ENCODE measurements around the gene KLC4.

Gene KLC4

DNA sequence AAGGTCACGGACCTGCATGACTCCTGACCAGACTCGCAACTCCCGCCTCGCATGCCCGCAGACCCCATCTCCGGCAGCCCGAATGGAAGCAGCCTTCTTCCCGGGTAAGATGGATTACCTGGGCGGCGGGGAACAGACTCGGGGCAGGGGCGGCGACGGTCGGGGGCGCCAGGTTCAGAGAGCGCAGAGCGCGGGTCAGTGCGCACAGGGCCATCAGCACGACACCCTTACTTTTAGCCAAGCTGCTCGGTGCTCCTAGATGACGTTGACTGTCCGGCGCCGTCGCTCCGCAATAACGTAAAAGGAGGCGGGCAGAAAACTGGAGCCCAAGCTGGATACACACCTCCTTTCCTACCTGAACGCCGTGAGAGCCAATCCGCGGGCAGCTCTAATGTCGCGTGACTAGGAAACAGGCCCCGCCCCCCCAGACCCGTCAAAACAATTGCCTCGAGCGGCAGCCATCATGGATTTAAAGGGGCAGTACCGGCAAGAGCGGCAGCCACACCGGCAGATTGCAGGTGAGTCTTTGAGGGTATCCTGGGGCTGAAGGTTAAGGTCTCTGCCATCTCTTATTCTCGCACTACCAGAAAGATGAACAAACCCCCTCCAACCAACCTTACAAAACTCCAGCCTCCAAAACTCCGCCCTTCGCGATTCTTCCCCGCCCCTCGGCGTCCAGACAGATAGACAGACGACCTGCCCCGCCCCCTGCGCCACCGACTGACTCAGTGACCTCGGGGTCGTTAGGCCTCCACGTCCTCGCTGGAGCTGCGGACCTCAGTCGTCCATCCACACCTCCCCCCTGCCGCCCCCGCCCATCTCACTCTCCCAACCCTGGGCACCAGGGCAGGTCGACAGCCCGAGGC, at the start of gene KLC4, which contains the start of gene MRPL2:
KLC4 (plus strand) TSS at position 464 of the 866 bp plus-strand sequence. CDS start 1,705 bp downstream, outside the sequence.
MRPL2 (minus strand) TSS at position 267 of the 866 bp plus-strand sequence; CDS start at position 214, 53 bp downstream.
- peak; percentile 97 for DNase-seq

GRCh38 chr6:43011207-43011606, 48.2 kb upstream of the KLC4 start:
- no peak for DNase-seq

- DNase-seq: no peak
Observed at GRCh38 chr6:43012364-43012763, 47.1 kb upstream of the KLC4 start.

- no peak for DNase-seq
Observed at GRCh38 chr6:43013097-43013842, 46.2 kb upstream of the KLC4 start.

DNA sequence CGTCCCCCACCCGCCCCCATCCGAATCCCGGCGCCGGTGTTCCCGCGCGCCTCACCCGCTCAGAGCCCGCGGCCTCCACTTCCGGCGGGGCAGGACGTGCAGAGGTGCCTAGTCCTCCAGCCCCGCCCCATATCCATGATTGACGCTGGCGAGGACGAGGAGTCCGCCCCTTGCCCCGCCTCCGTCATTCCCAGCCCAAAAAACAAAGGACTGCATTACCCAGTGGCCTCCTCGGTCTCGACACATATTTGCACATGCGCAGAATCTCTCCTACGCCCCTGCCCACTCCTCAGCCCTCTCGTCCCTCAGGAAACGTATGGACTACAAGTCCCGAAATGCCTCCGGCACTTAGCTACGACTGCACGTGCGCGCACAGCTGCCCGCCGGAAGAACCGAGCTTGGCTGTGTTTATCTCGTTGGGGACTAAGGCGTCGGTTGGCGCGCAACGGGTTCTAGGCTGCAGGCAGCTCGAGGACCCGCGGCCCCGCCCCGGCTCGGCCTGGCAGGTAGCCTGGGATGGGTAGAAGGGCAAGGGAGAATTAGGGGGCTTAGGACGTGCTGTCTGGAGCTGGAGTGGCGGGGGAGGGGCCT, 45.5 kb upstream of the KLC4 start, which contains the start of the genes KLHDC3 and MEA1:
KLHDC3 (plus strand) TSS at position 407 of the 591 bp plus-strand sequence. CDS start 2,944 bp downstream, outside the sequence.
MEA1 (minus strand) TSS at position 104 of the 591 bp plus-strand sequence. CDS start 133 bp downstream, outside the sequence.
- peak; percentile 99 for DNase-seq

DNA sequence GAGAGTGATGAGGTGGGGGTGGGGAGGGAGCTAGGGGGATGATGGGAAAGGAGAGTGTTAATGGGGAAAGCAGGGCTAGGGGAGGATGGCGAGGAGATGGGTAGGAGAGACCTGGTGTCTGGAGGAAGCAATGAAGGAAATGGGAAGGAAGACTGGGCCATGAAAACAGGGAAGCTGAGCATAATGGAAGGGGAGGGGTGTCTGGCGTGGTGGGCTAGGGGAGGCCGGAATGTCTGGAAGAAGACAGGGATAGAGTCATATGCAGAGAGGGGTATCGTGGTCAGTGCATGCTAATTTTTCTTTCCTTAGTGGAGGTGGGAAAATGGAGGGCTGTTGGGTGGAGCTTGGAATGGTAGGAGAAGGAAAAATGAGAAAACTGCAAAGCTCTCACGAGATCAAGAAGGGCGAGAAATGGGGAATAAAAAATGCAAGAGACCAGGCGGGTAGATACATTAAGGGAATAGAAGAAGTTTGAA, 45.0 kb upstream of the KLC4 start:
- no peak for DNase-seq

- no peak for DNase-seq
Observed at GRCh38 chr6:43016176-43016942, 43.1 kb upstream of the KLC4 start.

DNA sequence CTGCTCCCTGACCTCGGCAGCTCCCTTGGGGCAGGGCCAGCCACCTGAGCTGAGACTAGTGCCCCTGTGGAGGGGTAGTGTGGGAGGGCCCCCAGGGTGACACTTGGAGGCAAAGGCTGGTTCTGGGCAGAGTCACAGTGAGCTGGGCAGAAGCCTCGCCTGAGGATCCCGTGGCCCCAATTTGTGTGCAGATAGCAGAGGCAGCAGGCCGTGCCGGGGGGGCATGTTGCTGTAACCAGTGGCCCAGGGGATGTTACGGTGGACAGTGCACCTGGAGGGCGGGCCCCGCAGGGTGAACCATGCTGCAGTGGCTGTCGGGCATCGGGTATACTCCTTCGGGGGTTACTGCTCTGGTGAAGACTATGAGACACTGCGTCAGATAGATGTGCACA, 42.5 kb upstream of the KLC4 start:
- DNase-seq: no peak

GRCh38 chr6:43019152-43019551, 40.3 kb upstream of the KLC4 start:
- no peak for DNase-seq

- no peak for DNase-seq
Observed at GRCh38 chr6:43020052-43020705, 39.3 kb upstream of the KLC4 start.

DNA sequence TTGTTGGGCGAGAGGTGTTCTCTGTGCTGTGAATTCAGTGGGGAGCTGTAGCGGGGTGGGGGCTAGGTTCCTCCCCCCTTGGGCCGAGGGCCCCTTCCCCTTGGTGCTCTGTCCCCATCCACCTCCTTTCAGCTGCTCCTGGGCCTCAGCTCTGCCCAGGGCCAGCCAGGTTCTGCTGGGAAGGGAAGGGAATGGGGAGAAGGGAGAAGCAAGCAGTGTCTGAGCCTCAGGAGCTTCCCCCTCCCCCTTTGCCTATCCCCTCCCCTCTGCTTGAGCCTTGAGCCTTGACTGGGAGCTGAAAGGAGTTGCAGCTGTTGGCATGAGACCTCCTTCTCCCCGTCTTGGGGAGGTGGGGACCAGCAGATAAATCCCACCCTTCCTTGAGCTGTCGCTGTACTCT, 38.6 kb upstream of the KLC4 start:
- no peak for DNase-seq

DNA sequence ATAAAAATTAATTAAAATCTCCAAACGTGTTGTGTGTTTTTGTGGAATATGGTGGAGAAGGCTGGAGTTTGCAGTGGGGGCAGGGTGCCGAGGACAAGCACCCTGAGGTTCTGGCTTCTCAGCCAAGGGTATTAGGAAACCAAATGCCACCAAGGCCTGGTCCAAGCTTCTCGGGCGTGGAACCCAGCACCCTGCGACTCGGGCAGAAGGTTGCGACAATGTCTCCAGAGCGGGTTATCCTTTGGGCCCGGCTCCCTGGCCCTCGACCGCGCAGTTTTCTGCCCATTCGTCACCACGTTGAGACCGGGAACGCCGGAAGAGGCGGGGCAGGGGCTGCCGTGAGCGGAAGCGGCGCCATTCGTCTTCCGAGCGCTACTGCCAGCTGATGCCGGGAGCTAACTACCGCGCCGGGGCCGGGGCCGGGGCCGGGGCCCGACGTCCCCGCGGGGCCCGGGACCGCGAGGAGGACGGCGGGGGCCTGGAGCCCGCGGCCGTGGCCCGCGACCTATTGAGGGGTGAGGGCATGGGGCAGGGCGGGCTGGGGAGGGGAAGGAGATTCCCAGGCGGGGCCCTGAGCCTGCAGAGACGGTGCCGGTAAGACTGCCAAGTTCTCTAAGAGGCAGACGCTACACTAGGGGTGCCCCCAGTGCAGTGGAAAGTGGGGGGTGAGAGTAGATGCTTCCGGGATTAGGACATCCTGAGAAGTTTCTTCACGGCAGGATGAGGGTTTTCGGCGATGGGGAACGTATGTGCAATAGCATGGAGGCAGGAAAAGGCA, 38.0 kb upstream of the KLC4 start, which contains the start of gene RRP36:
RRP36 (plus strand) TSS at position 354 of the 778 bp plus-strand sequence; CDS start at position 386, 32 bp downstream.
- peak; percentile 83 to 85 for DNase-seq

DNA sequence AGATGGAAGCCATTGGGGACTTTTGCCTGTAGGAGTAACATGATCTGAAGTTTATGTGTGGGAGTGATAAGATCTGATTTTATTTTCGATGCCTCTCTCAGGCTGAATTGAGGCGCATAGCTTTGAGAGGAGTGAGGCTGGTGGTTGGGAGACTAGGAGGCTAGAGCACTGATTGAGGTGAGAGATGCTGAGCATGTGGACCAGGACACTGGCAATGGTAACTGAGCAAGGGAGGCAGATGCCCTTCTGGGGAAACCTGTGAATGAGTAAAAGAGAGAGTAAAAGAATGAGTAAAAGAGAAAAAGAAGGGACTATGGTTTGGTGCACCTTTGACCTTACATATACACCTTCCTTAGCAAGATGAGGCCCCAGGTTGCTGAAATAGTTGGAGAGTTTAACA, 35.0 kb upstream of the KLC4 start:
- DNase-seq: no peak

DNA sequence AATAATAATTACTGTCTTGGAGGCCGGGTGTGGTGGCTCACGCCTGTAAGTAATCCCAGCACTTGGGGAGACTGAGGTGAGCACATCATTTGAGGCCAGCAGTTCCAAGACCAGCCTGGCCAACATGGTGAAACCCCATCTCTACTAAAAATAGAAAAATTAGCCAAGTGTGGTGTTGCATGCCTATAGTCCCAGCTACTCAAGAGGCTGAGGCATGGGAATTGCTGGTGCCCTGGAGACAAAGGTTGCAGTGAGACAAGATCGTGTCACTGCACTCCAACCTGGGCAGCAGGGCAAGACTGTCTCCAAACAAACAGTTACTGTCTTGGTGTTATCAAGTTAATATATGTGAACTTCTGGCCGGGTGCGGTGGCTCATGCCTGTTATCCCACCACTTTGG, 33.1 kb upstream of the KLC4 start:
- DNase-seq: no peak

DNA sequence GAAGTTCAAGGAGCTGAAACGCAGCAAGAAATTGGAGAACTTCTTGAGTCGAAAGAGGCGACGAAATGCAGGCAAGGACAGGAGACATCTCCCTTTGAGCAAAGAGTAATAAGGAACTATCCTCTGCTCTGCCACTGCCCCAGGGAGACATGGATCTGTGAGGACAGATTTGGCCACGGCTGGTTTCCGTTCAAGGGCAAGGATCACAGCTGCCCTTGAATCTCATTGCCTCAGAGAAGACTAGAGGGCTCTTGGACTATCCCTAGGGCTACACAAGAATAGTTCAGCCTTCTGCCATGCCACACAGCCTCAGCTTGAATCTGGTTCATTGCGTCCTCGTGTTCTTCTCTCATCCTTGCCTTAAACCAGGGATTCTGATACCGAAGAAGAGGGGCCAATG, 30.3 kb upstream of the KLC4 start:
- DNase-seq: no peak

DNA sequence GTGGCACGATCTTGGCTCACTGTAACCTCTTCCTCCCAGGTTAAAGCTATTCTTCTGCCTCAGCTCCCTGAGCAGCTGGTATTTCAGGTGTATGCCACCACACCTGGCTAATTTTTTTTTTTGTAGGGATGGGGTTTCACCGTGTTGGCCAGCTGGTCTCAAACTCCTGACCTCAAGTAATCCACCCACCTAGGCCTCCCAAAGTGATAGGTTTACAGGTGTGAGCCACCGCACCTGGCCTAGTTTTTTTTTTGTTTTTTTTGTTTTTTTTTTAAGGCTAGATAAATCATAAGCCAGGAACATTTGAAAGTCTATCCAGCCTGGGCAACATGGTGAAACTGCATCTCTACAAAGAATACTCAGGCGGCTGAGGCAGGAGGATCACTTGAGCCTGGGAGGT, 27.1 kb upstream of the KLC4 start:
- DNase-seq: no peak

GRCh38 chr6:43033496-43034189, 25.8 kb upstream of the KLC4 start:
- no peak for DNase-seq

DNA sequence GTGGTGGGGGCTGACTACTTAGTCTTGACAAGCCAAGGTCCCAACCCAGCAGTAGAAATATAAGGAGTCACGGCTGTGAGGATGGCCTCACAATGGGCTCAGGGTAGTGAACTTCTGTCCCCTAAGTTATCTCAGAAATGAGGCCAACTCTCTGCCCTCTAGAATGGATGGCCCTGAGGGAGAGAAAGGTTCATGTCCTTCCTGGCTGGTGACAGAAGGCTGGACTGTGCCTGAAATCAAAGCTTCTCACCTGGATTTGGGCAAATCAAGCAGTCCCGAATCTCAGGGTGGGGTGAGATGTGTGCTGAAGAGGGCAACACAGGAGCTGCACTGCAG, 25.3 kb upstream of the KLC4 start:
- no peak for DNase-seq

DNA sequence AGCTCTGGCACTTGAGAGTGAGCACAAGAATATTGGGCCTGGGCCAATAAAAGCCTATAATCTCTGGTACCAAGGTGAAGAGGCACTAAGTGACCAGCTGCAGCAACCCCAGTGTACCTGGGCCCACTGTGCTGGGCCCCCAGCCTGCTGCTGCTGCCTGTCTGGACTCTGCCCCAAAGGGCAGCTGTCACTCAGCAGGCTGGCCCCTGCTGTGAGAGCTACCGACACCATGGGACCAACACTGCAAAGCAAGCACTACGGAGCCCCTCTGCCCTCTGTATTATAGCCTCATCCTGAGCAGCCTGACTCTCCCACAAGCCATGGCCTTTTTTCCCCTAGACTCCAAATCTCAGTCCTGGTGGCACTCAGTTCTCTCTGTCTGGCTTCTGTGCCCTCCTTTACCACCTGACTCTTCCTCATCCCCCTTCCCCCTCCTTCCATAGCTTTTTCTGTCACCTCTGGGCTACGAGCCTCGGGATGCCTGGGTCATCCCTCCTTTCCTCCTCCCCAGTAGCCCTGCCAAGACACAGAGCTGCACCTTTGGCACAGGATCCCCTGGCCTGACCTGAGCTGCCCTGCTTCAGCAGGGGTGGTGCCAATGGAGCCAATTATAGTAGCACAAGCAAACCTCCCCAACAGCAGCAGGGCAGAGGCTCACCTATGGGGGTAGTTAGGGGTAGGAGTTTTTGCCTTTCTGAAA, 23.8 kb upstream of the KLC4 start:
- no peak for DNase-seq

DNA sequence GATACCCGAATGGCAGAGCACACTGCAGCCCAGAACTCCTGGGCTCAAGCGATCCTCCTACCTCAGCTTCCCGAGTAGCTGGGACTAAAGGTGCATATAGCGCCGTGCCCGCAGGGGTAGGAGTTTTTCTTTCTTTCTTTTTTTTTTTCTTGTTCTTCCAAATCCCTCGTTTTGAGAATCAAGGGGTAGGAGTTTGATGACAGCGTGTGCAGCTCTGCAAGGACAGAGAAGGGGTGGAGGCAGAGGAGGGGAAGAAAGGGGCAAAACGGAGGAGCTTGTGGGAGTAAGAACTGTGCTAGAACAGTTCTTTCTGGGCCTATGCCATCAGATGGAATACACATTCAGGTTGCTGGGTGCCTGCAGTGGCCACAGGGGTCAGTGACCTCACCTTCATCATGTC, 22.7 kb upstream of the KLC4 start:
- DNase-seq: no peak
